ENCODE data around the gene SMARCA2. TPM values are rescaled to one million over a fixed set of nuclear protein-coding genes. Genes with fewer than 3 reads are reported as not detected.
A peak's percentile ranks its signal among the peaks of the same experiment; 100 is the strongest.

SMARCA2 gene
- total RNA-seq, 1 donor: 84.0 TPM

- peak; percentile 71 for DNase-seq (ENCODE audit: low read depth)
- TF ChIP-seq CTCF (IDR thresholded peaks at IDR 0.05; ENCODE audit: insufficient read depth, low read length): no peak
- no peak overlapping the region for H3K4me3 ChIP-seq (ENCODE audit: low read depth, low read length)
These were observed 36.2 kb upstream of the SMARCA2 start for GRCh38 chr9:1978941-1979340.

- peak; percentile 51 for DNase-seq (ENCODE audit: low read depth)
- no peak overlapping the region for H3K4me3 ChIP-seq (ENCODE audit: low read depth, low read length)
- no peak for TF ChIP-seq CTCF (IDR thresholded peaks at IDR 0.05; ENCODE audit: insufficient read depth, low read length)
These were observed 35.3 kb upstream of the SMARCA2 start for GRCh38 chr9:1979741-1980367.

GRCh38 chr9:1980387-1980786 lies 34.8 kb upstream of the SMARCA2 start:
- TF ChIP-seq CTCF (IDR thresholded peaks at IDR 0.05; ENCODE audit: insufficient read depth, low read length): no peak
- DNase-seq (ENCODE audit: low read depth): no peak
- H3K4me3 ChIP-seq (ENCODE audit: low read depth, low read length): no peak overlapping the region

- H3K4me3 ChIP-seq (ENCODE audit: low read depth, low read length): no peak overlapping the region
- no peak for TF ChIP-seq CTCF (IDR thresholded peaks at IDR 0.05; ENCODE audit: insufficient read depth, low read length)
- DNase-seq (ENCODE audit: low read depth): no peak
These were observed 33.1 kb upstream of the SMARCA2 start for GRCh38 chr9:1982074-1982473.

- TF ChIP-seq CTCF (IDR thresholded peaks at IDR 0.05; ENCODE audit: insufficient read depth, low read length): no peak
- no peak overlapping the region for H3K4me3 ChIP-seq (ENCODE audit: low read depth, low read length)
- DNase-seq (ENCODE audit: low read depth): no peak
These were observed 28.8 kb upstream of the SMARCA2 start for GRCh38 chr9:1986341-1986740.

- no peak for TF ChIP-seq CTCF (IDR thresholded peaks at IDR 0.05; ENCODE audit: insufficient read depth, low read length)
- H3K4me3 ChIP-seq (ENCODE audit: low read depth, low read length): no peak overlapping the region
- no peak for DNase-seq (ENCODE audit: low read depth)
These were observed 25.6 kb upstream of the SMARCA2 start for GRCh38 chr9:1989500-1989899.

- no peak overlapping the region for H3K4me3 ChIP-seq (ENCODE audit: low read depth, low read length)
- DNase-seq (ENCODE audit: low read depth): no peak
- TF ChIP-seq CTCF (IDR thresholded peaks at IDR 0.05; ENCODE audit: insufficient read depth, low read length): no peak
These were observed 21.0 kb upstream of the SMARCA2 start for GRCh38 chr9:1994180-1994579.
